Activated B cell treated with CpG ODN at 0.5 μM for 24 hours (primary cell): ENCODE measurements around the gene RHOT2. TPM values are rescaled to one million over a fixed set of nuclear protein-coding genes. Genes with fewer than 3 reads are reported as not detected.
A peak's percentile ranks its signal among the peaks of the same experiment; 100 is the strongest.

ENCODE experiments used
- ATAC-seq: fragments of 200-7000 bp; cut with Tn5 transposase; one replicate; pipeline ENCODE4 v1.10.0; 2021; ENCODE audit warnings: low read depth, mild to moderate bottlenecking, moderate library complexity
- CTCF ChIA-PET: fragments of 350-600 bp; sonication (Branson Sonifier 250); formaldehyde crosslinking; loops from one replicate; lab custom pipeline; 2021; ENCODE audit warnings: antibody characterized with exemption; lab: Charles Lee
- POLR2A ChIA-PET: fragments of 350-600 bp; sonication (Branson Sonifier 250); formaldehyde crosslinking; loops from one replicate; lab custom pipeline; 2021; ENCODE audit warnings: antibody characterized with exemption; lab: Charles Lee
- DNase-seq: peaks from one replicate; pipeline ENCODE4 v3.0.0; 2022
- H3K27ac Mint-ChIP-seq: one replicate; pipeline ENCODE4 v1.8.0; 2020; ENCODE audit warnings: mixed read lengths
- H3K27me3 Mint-ChIP-seq: one replicate; pipeline ENCODE4 v1.8.0; 2021; ENCODE audit warnings: mixed read lengths
- H3K36me3 Mint-ChIP-seq: one replicate; pipeline ENCODE4 v1.8.0; 2021; ENCODE audit warnings: low read depth, mixed read lengths
- H3K4me1 Mint-ChIP-seq: one replicate; pipeline ENCODE4 v1.8.0; 2021; ENCODE audit warnings: mixed read lengths
- H3K4me3 Mint-ChIP-seq: one replicate; pipeline ENCODE4 v1.8.0; 2020; ENCODE audit warnings: mild to moderate bottlenecking, mixed read lengths
- H3K9me3 Mint-ChIP-seq: one replicate; pipeline ENCODE4 v1.8.0; 2020; ENCODE audit warnings: mixed read lengths
- intact Hi-C: fragments of 100-400 bp; cut with micrococcal nuclease; formaldehyde crosslinking; loops from one replicate; pipeline ENCODE4 v1.15.1; 2024
- total RNA-seq: library from RNA; stranded (reverse); gene quantifications from 2 replicates; pipeline ENCODE4 v1.2.3, GENCODE V29; 2022
- TF ChIP-seq, protein P1 (sequence below): fragments of 200-600 bp; IDR thresholded peaks from one replicate; pipeline ENCODE4 v1.8.0; 2022; ENCODE audit warnings: antibody characterized with exemption, mild to moderate bottlenecking

RHOT2 gene
- total RNA-seq, 1 donor from 2014 or later: 170 TPM

DNA sequence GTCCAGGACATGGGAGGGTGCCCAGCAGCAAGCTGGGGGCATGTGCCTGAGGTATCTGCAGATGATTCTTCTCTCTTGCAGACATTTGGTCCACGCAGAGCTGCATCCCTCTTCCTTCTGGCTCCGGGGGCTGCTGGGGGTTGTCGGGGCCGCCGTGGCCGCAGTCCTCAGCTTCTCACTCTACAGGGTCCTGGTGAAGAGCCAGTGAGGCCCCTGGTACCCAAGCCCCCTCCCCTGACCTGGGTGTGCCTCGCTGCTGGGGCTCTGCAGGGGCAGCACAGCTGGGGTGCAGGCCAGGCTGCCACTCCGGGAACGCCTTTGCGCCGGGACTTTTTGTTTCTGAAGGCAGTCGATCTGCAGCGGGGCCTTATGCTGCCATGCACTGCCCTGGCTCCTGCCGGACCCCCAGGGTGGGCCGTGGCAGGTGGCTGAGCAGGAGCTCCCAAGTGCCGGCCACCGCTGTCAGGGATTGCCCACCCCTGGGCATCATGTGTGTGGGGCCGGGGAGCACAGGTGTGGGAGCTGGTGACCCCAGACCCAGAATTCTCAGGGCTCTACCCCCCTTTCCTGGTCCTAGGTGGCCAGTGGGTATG, 5.6 kb downstream of the RHOT2 start:
- intact Hi-C loops: no loop called here
- no peak for DNase-seq
- TF ChIP-seq, protein P1, sequence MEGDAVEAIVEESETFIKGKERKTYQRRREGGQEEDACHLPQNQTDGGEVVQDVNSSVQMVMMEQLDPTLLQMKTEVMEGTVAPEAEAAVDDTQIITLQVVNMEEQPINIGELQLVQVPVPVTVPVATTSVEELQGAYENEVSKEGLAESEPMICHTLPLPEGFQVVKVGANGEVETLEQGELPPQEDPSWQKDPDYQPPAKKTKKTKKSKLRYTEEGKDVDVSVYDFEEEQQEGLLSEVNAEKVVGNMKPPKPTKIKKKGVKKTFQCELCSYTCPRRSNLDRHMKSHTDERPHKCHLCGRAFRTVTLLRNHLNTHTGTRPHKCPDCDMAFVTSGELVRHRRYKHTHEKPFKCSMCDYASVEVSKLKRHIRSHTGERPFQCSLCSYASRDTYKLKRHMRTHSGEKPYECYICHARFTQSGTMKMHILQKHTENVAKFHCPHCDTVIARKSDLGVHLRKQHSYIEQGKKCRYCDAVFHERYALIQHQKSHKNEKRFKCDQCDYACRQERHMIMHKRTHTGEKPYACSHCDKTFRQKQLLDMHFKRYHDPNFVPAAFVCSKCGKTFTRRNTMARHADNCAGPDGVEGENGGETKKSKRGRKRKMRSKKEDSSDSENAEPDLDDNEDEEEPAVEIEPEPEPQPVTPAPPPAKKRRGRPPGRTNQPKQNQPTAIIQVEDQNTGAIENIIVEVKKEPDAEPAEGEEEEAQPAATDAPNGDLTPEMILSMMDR: no peak
- no peak for ATAC-seq
- CTCF ChIA-PET: no interaction called here
- Mint-ChIP-seq H3K27ac (no peak overlapping the region), H3K9me3 (no peaks in the 10 kb centered on the region), H3K27me3 (peaks cover 9% of the 10 kb centered on the region), H3K4me1 (peaks cover 18% of the 10 kb centered on the region), H3K36me3 (peaks cover 33% of the 10 kb centered on the region), H3K4me3 (no peak overlapping the region)
- POLR2A ChIA-PET: no interaction called here

DNA sequence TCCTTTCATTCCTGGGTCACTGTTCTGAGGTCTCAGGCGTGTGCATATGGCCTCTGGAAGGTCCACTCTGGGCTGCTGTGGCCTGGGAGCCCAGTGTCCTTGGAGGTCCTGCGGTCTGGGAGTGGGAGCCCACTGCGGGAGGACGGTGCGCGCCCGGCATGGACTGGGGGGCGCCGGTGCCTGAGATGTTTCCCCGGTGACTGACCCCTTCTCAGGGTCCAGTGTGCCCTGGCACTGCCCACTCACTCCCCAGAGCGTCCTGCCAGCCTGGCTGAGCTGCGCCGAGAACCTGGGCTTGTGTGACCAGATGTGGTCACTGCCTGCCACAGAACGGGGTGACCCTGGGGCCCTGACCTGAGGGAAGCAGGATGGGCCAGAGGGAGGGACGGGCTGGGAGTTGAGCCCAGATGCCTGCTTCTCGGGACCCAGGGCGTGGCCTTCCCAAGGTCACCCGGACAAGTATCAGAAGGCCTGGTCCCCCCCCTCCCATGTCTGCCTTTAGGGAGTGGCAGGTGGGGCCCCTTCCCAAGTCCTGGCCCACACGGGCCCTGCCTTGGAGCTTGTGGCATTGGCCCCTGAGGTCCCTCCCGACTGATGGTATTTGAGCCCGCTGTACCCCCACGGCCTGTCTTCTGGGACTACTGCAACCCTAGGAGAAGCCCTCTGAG, 6.4 kb downstream of the RHOT2 start:
- POLR2A ChIA-PET: interaction anchor here (0.6 to 2.4 kb wide), 2 partner anchors 16 to 739 kb away, joined by 10 to 12 read pairs; partner anchors contain the start of gene WDR24
- Mint-ChIP-seq H3K4me3 (no peak overlapping the region), H3K9me3 (no peaks in the 10 kb centered on the region), H3K4me1 (peaks cover 15% of the 10 kb centered on the region), H3K27ac (no peak overlapping the region), H3K27me3 (peaks cover 9% of the 10 kb centered on the region), H3K36me3 (peaks cover 30% of the 10 kb centered on the region)
- CTCF ChIA-PET: no interaction called here
- no peak for ATAC-seq
- no peak for DNase-seq
- intact Hi-C loops: no loop called here
- TF ChIP-seq, protein P1: no peak

DNA sequence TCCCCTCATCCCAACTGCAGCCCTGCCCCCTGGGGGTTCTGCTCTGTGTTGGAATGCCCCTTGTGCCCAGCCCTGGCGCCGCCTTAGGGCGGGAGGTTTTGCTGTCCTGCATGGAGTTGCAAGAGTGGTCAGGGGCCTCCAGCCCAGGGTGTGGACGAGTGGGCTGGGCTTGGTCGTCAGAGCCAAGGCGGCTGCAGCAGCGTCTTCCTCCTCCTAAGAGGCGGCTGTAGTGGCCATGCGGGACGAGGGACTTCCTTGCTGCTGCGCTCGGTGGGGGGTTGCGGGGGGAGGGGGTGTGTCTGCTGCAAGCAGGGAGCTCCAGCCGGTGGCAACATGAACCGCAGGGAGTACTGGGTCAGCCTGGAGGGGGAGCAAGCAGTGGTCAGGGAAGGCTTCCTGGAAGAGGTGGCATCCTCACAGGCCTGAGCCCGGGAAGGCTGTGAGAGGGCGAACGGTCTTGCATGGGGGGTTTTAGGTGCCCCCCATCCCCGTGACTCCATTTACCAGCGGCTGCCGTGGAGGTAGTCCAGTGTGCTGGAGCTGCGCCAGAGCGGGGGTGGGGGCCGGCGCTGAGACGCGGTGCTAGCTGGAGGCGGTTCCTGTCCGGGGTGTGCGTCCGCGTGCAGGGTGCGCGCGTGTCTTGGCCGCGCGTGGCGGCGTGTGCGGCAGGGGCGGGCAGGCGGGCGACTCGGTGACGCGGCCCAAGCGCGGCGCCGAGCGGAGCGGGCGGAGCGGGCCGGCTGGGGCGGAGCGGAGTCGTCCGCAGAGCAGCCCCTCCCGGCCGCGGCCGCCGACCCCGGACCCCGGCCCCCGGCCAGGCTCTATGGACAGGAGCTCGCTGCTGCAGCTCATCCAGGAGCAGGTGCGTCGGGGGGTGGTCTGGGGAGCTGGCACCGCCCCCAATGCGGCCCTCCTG, 7.3 kb downstream of the RHOT2 start, which contains the start of gene RHBDL1:
Gene RHBDL1, plus strand, starts transcription at position 704 of the 916 bp plus-strand sequence. Its CDS starts 120 bp downstream, at position 824.
- Mint-ChIP-seq H3K27ac (no peak within 1 kb of the TSS), H3K27me3 (peaks cover 9% of the 10 kb centered on the region), H3K9me3 (no peaks in the 10 kb centered on the region), H3K36me3 (peaks cover 24% of the 10 kb centered on the region), H3K4me3 (peak within 1 kb of the TSS; percentile 35), H3K4me1 (peaks cover 15% of the 10 kb centered on the region)
- TF ChIP-seq, protein P1: no peak
- CTCF ChIA-PET: no interaction called here
- no peak for DNase-seq
- intact Hi-C loops: no loop called here
- POLR2A ChIA-PET: interaction anchor here (0.5 to 2.4 kb wide), 5 partner anchors 15 to 738 kb away, joined by 3 to 12 read pairs (median 6); partner anchors contain the start of genes AXIN1 and WDR24
- no peak for ATAC-seq

DNA sequence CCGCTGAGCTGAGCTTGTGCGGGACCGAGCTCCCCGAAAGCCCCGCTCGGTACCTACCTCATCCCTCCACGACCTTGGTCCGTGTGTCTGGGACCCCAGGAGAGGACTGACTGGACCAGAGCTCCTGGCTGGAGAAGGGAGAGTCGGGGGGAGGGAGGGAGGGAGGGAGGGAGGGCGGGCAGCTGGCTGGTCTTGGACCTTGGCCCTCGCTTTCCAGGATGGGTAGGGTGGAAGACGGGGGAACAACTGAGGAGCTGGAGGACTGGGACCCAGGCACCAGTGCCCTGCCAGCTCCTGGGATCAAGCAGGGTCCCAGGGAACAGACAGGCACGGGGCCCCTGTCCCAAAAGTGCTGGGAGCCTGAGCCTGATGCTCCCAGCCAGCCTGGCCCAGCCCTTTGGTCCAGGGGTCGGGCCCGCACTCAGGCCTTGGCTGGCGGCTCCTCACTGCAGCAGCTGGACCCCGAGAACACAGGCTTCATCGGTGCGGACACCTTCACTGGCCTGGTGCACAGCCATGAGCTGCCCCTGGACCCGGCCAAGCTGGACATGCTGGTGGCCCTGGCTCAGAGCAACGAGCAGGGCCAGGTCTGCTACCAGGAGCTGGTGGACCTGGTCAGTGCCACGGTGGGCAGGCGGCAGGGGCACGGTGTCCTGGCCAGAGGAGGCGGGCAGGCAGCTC, 8.1 kb downstream of the RHOT2 start:
- DNase-seq (no peak), ATAC-seq (no peak)
- CTCF ChIA-PET: no interaction called here
- Mint-ChIP-seq H3K4me3 (no peak overlapping the region), H3K27me3 (peaks cover 9% of the 10 kb centered on the region), H3K27ac (no peak overlapping the region), H3K9me3 (no peaks in the 10 kb centered on the region), H3K36me3 (peaks cover 23% of the 10 kb centered on the region), H3K4me1 (peaks cover 17% of the 10 kb centered on the region)
- TF ChIP-seq, protein P1: no peak
- POLR2A ChIA-PET: interaction anchor here (0.5 to 2.4 kb wide), 7 partner anchors 8 to 323 kb away, joined by 3 to 12 read pairs (median 4); partner anchors contain the start of genes AXIN1, RHOT2 and WDR24
- intact Hi-C loops: no loop called here
